Activated CD4-positive, CD25-positive, alpha-beta regulatory T cell treated with anti-CD3 and anti-CD28 coated beads, Interleukin-2, amount 50 U/mL, for 24 hours (primary cell): ENCODE measurements around the gene CFAP90.

Experiments used
- ATAC-seq, 2 donors: fragments of 150-1000 bp; cut with Tn5 transposase; one replicate each; pipeline ENCODE4 v1.10.0; 2021; ENCODE audit warnings: mild to moderate bottlenecking in 1 of 2, moderate library complexity in 1 of 2

The CFAP90 gene

DNA sequence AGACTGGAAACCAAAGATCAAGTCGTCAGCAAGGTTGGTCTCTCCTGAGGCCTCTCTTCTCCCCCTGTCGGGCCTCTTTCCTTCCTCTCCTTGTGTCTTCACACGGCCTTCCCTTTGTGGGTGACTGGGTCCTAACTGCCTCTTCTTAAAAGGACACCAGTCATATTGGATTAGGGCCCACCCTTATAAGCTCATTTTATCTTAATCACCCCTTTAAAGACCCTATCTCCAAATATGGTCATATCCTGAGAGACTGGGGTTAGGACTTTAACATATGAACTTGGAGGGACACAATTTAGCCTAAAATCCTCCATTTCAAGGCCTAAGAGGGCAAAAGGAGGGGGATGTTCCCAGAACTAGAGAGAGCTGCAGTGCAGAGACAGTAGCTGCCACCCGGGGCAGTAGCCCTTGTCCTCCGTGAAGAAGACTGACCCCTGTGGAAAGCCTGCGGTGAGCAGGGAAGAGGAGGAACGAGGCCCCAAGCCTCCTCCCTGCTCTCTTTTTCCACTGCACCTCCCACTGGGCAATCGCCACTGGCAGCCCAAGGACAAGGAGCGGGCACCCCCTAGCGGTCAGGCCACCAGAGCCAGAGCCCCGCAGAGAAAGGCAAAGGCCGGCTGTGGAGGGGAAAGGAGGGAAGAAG is 34.9 kb downstream of the CFAP90 start:
- ATAC-seq, result peak; percentile 41 to 60

GRCh38 chr5:7814816-7815215 is 36.1 kb downstream of the CFAP90 start:
- no peak for ATAC-seq

GRCh38 chr5:7813576-7813975 is 37.4 kb downstream of the CFAP90 start:
- ATAC-seq, result no peak

DNA sequence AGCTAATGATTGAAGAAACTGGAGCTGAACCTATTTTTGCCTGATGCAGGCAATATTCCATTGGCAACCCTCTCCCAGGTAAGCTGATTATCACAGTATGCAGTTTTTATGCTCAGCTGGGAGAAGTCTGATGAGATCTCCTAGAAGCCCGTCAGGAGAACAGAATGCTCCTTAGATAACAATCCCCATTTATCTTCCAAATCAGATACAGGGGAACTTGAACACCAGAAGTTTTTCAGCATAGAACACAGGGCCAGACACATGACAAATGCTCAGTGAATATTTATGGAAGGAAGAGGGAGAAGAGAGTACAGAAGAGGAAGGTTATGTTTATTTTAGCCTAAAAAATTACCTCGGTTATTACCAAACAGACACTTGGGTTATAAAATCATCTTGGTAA is 37.9 kb downstream of the CFAP90 start:
- no peak for ATAC-seq

DNA sequence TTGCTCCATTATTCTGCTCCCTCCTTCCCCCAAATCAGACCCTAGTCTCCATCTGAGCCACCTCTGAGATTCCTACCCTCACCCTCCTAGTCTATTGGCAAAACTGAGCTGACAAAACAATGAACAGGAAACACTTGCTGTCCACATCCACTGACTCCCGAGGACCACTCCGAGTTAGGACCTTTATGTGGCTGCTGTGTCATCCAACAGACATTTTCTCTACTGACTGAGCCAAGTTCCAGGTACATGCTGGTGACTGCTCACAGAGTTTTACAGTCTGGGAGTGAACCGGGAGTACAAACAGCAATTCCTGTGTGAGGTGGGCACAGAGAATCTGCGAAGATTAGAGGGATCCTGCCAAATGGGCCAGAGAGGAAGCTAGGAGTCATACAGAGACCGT is 39.2 kb downstream of the CFAP90 start:
- no peak for ATAC-seq

- no peak for ATAC-seq
Measured at GRCh38 chr5:7808998-7809397, 41.9 kb downstream of the CFAP90 start.

- ATAC-seq, result no peak
Measured at GRCh38 chr5:7805379-7805778, 45.6 kb downstream of the CFAP90 start.

DNA sequence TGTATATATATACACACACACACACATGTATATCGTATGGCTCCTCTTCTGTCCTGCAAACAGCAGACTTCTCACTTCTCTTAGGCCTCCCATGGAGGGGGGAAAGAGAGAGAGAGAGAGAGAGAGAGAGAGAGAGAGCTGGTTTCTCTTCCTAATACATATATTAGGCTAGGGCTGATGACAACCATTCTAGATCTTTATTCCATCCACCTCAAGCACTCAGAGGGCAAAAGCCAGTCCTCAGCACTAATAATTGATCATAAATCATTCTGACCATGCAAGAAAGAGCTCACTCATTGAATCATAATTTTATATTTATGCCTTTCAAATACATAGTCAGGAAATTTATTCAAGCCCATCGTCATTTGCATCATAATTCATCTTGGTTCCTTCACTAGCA is 47.0 kb downstream of the CFAP90 start:
- no peak for ATAC-seq

- ATAC-seq, result no peak
Measured at GRCh38 chr5:7802855-7803254, 48.1 kb downstream of the CFAP90 start.

DNA sequence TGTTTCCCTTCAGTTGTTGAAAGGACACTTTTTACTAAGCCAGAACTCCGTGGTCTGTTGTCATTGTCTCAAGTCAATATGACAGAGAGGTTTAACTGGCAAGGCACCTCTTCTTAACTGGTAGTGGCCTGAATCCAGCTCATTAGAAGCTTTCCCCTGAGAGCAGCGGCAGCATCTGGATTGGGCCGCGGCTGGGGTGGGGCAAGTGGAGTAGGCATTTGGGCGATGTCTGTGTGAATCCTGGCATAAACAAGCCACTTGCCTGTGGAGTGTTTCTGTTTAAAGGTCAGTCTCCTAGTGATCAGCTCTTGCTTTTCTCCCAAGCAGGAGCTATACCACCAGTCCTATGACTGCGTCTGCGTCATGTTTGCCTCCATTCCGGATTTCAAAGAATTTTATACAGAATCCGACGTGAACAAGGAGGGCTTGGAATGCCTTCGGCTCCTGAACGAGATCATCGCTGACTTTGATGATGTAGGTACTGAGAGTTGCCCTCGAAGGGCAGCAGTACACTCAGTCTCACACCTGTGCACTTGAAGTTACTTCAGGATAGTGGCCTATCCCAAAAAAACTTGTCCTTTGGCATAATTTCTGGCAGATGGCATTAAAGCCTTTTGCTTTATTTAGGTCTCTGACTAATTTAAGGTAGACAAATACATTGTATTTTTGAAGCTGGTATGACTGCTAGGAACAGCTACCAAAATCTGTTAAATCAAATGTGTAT is 48.9 kb downstream of the CFAP90 start:
- no peak for ATAC-seq

DNA sequence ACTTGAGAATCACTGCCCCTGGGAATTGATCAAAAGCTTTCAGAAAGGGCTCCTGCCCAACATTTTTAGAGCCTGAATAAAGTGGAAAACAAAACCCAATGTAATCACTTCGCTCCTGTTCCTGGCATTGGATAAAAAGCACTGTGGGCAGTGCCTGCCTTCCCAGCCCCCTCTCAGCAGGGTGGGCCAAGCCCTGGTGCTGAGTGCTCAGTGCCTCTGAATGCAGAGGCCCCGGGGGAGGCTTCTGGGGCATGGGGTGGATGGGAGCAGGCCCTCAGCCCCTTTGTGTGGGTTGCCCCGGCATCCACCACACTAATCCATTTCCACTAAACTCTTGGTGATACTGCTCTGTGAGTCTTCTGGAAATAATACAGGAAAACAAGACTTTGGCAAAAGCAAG is 55.6 kb downstream of the CFAP90 start:
- ATAC-seq, result no peak

DNA sequence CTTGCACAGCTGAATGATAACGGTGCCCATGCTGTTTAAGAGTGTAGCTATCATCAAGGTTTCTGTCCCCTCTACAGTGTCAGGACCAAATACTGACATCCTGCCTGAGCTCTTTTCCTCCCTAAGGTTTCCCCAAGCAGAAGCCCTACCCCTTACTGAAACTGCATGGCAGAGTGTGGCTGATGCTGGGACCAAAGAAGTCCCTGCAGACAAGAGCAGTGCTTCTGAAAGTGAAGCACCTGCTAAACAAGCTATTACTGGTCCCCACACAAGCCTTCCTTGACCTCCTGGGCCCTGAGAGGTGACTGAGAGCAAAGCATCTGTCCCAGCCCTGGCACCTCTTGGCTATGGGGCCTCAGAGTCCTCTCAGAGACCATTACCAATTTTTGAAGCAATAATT is 56.1 kb downstream of the CFAP90 start:
- ATAC-seq, result no peak

DNA sequence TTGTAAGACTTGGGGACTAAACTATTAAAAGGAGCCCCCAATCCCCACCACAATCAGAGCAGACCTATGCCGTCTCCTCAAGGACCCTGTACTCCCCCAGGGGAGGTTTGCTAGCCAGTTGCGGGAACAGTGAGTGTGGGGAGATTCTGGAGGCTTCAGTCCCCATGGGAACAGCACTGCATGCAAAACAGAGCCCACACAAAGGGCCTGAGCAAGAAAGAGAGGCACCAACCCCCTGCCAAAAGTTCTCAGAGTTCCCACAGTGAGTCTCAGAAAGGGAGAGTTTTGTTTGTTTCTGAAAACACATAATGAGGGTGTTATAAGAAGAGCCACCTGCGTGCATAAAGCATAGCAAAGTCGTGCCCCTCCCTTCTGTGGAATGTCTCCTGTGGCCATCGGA is 56.6 kb downstream of the CFAP90 start:
- no peak for ATAC-seq

DNA sequence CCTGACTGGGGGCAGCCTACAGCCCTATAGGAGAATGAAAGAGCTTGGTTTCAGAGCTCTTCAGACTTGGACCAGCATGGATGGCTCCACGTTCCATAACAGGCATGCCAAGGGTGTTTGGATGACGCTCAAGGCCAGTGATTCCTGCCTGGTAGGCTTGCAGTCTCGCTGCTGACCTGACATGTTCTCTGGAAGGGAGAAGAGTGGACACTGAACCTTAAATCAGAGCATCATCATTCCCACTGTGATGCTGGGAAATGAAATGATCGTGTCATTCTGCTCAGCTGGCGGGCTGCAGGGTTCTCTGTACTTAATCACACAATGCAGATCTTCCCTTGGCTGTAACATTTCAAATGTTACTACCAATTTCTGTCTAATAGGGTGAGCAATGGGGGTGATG is 57.0 kb downstream of the CFAP90 start:
- no peak for ATAC-seq

GRCh38 chr5:7789567-7789966 is 61.4 kb downstream of the CFAP90 start:
- no peak for ATAC-seq

DNA sequence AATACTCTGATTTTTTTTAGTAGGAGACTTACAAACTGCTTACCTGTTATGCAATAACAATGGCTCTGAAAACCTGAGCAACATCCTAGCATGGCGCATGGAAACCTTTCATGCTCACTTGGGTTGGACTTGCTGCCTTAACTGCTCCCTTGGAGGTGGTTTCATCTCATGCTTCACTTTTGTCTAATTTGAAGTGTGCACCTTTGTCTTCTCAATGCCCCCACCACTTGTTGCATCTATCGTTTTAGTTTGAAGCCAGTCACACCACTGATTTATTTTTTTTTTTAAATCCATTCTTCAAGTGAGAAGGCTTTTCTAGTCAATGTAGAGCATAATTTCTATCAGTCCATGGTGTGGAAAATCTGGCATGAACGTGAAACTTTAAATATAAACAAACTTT is 63.2 kb downstream of the CFAP90 start:
- no peak for ATAC-seq

- ATAC-seq, result no peak
Measured at GRCh38 chr5:7784683-7785380, 66.1 kb downstream of the CFAP90 start.

DNA sequence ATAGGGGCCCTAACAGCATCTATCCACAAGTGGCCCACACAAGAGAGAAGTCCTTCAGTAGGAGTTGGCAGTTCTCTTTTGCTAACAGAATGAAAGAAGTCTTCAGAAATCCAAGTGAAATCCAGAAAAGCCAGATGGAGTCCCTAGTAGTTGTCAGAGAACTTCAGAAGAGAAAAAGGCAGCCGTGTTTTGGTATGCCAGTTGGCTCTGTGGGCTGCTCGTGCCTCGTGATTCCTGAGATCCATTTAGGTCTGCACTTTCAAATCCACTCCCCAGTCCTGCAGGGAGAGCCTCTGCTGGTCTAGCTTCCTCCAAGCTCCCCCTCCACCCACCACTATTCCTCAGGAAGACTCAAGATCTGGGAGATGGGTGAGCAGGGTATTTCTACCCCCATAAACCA is 69.0 kb downstream of the CFAP90 start:
- no peak for ATAC-seq
